Keratinocyte (primary cell): ENCODE results near the gene HIVEP2. TPM values are rescaled to one million over a fixed set of nuclear protein-coding genes. Genes with fewer than 3 reads are reported as not detected.
A peak's percentile ranks its signal among the peaks of the same experiment; 100 is the strongest.

Experiments used
- DNase-seq: peaks from one replicate; pipeline ENCODE4 v3.0.0-alpha.2; 2011; ENCODE audit warnings: low read depth, missing footprints, low spot score
- FAIRE-seq: peaks from 2 replicates; lab custom pipeline; 2011; peaks lifted over from hg19 to GRCh38; lab: Jason Lieb, UNC
- H2AFZ ChIP-seq: 2 replicates; pipeline ENCODE4 v1.6.0; 2012; ENCODE audit warnings: low read length, control low read depth, inconsistent platforms; ENCODE audit not compliant: control insufficient read depth
- H3K27ac ChIP-seq: 2 replicates; pipeline ENCODE4 v1.5.1; 2011; ENCODE audit warnings: low read length; ENCODE audit not compliant: control insufficient read depth, insufficient read depth
- H3K27me3 ChIP-seq: 3 replicates; pipeline ENCODE4 v1.6.0; 2011; ENCODE audit warnings: low read length; ENCODE audit not compliant: control insufficient read depth, insufficient read depth; ENCODE audit errors: extremely low read depth
- H3K36me3 ChIP-seq, 2 experiments: 2 replicates in 1 of 2; 3 replicates in 1 of 2; pipeline ENCODE4 v1.5.1; 2011; ENCODE audit warnings: low read length in 2 of 2, mild to moderate bottlenecking in 1 of 2; ENCODE audit not compliant: control insufficient read depth in 2 of 2, insufficient read depth in 2 of 2; ENCODE audit errors: extremely low read depth in 1 of 2
- H3K4me1 ChIP-seq: 3 replicates; pipeline ENCODE4 v1.5.1; 2011; ENCODE audit warnings: low read length; ENCODE audit not compliant: control insufficient read depth, insufficient read depth; ENCODE audit errors: extremely low read depth
- H3K4me2 ChIP-seq: 3 replicates; pipeline ENCODE4 v1.6.0; 2011; ENCODE audit warnings: low read depth, low read length; ENCODE audit not compliant: control insufficient read depth, insufficient read depth; ENCODE audit errors: extremely low read depth
- H3K4me3 ChIP-seq, 3 experiments: fragments of 200-600 bp in 1 of 3; sonication (generic) in 1 of 3; 2 replicates in 2 of 3; 3 replicates in 1 of 3; pipeline ENCODE4 v1.5.1; 2011 to 2016; ENCODE audit warnings: low read length in 3 of 3, mild to moderate bottlenecking in 3 of 3, control low read depth in 2 of 3, inconsistent platforms in 1 of 3, low read depth in 1 of 3, mixed read lengths in 1 of 3, mixed run types in 1 of 3, moderate library complexity in 1 of 3; ENCODE audit not compliant: control insufficient read depth in 2 of 3, insufficient read depth in 2 of 3; ENCODE audit errors: extremely low read depth in 1 of 3
- H3K79me2 ChIP-seq: 2 replicates; pipeline ENCODE4 v1.6.0; 2012; ENCODE audit warnings: low read length; ENCODE audit not compliant: control insufficient read depth, insufficient read depth
- H3K9ac ChIP-seq: 3 replicates; pipeline ENCODE4 v1.6.0; 2011; ENCODE audit warnings: low read length; ENCODE audit not compliant: control insufficient read depth, insufficient read depth; ENCODE audit errors: extremely low read depth
- H3K9me1 ChIP-seq: 3 replicates; pipeline ENCODE4 v1.6.0; 2011; ENCODE audit warnings: low read length; ENCODE audit not compliant: control insufficient read depth, insufficient read depth; ENCODE audit errors: extremely low read depth
- H3K9me3 ChIP-seq: 2 replicates; pipeline ENCODE4 v1.5.1; 2012; ENCODE audit warnings: low read depth, low read length; ENCODE audit not compliant: control insufficient read depth
- H4K20me1 ChIP-seq: 3 replicates; pipeline ENCODE4 v1.6.0; 2011; ENCODE audit warnings: low read length; ENCODE audit not compliant: control insufficient read depth, insufficient read depth; ENCODE audit errors: extremely low read depth
- CTCF ChIP-seq, 3 experiments: IDR thresholded peaks in 1 of 3; conservative IDR thresholded peaks in 1 of 3; optimal IDR thresholded peaks in 1 of 3; 2 replicates in 2 of 3; 3 replicates in 1 of 3; pipeline versions ENCODE3 to v1.5.1; 2011; ENCODE audit warnings: low read length in 3 of 3, mild to moderate bottlenecking in 3 of 3, moderate library complexity in 2 of 3, control low read depth in 1 of 3, inconsistent platforms in 1 of 3; ENCODE audit not compliant: insufficient read depth in 2 of 3; ENCODE audit errors: extremely low read depth in 1 of 3
- EZH2 ChIP-seq: IDR thresholded peaks from one replicate; pipeline ENCODE4 v1.6.1; 2012; ENCODE audit warnings: inconsistent platforms, mild to moderate bottlenecking, low read length, moderate library complexity
- dilution Hi-C: fragments of 300-500 bp; cut with MboI; formaldehyde crosslinking; loops from one replicate; pipeline ENCODE4 v1.7.0; 2020; ENCODE audit warnings: low sequenced_read_pairs; ENCODE audit not compliant: extremely low pct_ligation_motif_present
- polyA plus RNA-seq, 5 experiments: library from polyadenylated mRNA; depleted of rRNA in 3 of 5; stranded (reverse) in 3 of 5; stranded (forward) in 1 of 5; unstranded in 1 of 5; fragments of >200 nt; gene quantifications; 1 replicate in 1 of 5; 2 replicates in 3 of 5; 3 replicates in 1 of 5; pipeline versions ENCODE4 v1.2.1 to v1.2.3, GENCODE V29; 2011 to 2012; ENCODE audit warnings: missing spikeins in 2 of 5, low read depth in 1 of 5, low replicate concordance in 1 of 5

HIVEP2 gene
- polyA plus RNA-seq, 1 donor (not counting 4 experiments of a cell fraction or from before 2014, with no cell fraction given) = 8.9 TPM

GRCh38 chr6:142886431-142887170 lies 58.4 kb downstream of the HIVEP2 start:
- Histone ChIP-seq H3K9me3 (no peaks in the 10 kb centered on the region), H3K27me3 (no peaks in the 10 kb centered on the region), H3K27ac (peak overlapping the region; percentile 80), H3K36me3 (no peaks in the 10 kb centered on the region), H4K20me1 (no peaks in the 10 kb centered on the region), H3K9ac (no peak overlapping the region), H3K79me2 (peaks cover 23% of the 10 kb centered on the region), H2AFZ (no peak overlapping the region), H3K4me2 (no peak overlapping the region), H3K4me1 (peaks cover 25% of the 10 kb centered on the region), H3K9me1 (no peaks in the 10 kb centered on the region), H3K4me3 (no peak overlapping the region)
- DNase-seq (peak; percentile 21), FAIRE-seq (peak; percentile 49)
- TF ChIP-seq CTCF (optimal IDR thresholded peaks at IDR 0.05 in 1 of 3, IDR thresholded peaks at IDR 0.05 in 1 of 3, conservative IDR thresholded peaks at IDR 0.05 in 1 of 3; ENCODE audit: extremely low read depth in 1 of 3, insufficient read depth in 2 of 3, low read length in 3 of 3) = peak in 2 of 3 experiments; percentile 26 to 37
- no peak for TF ChIP-seq EZH2
- dilution Hi-C loops = no loop called here

GRCh38 chr6:142885182-142885867 lies 59.7 kb downstream of the HIVEP2 start:
- peak; percentile 93 for FAIRE-seq

More at GRCh38 chr6:142885182-142885867, 59.7 kb downstream of the HIVEP2 start:
- TF ChIP-seq EZH2 (no peak), CTCF (optimal IDR thresholded peaks at IDR 0.05 in 1 of 3, IDR thresholded peaks at IDR 0.05 in 1 of 3, conservative IDR thresholded peaks at IDR 0.05 in 1 of 3; ENCODE audit: extremely low read depth in 1 of 3, insufficient read depth in 2 of 3, low read length in 3 of 3) (no peak)
- H3K27ac ChIP-seq = peak overlapping the region; percentile 80
- no peaks in the 10 kb centered on the region for H3K9me3 ChIP-seq
- H3K4me3 ChIP-seq = peak overlapping the region in 2 of 3 experiments; percentile 30 to 36
- dilution Hi-C loops = no loop called here
- peaks cover 25% of the 10 kb centered on the region for H3K79me2 ChIP-seq
- peaks cover 25% of the 10 kb centered on the region for H3K4me1 ChIP-seq
- no peaks in the 10 kb centered on the region for H3K27me3 ChIP-seq
- H3K9ac ChIP-seq = peak overlapping the region; percentile 74
- DNase-seq = peak; percentile 83
- H3K36me3 ChIP-seq = no peaks in the 10 kb centered on the region
- no peaks in the 10 kb centered on the region for H3K9me1 ChIP-seq
- H3K4me2 ChIP-seq = peak overlapping the region; percentile 77
- no peak overlapping the region for H2AFZ ChIP-seq
- H4K20me1 ChIP-seq = no peaks in the 10 kb centered on the region
